Psoas muscle (tissue), 8 donors: ENCODE measurements around the gene HNRNPF. TPM values are rescaled to one million over a fixed set of nuclear protein-coding genes. Genes with fewer than 3 reads are reported as not detected.
A peak's percentile ranks its signal among the peaks of the same experiment; 100 is the strongest.

Source experiments
- ATAC-seq, 4 donors: fragments of 200-7000 bp; cut with Tn5 transposase; one replicate each; pipeline ENCODE4 v1.9.1; 2020; ENCODE audit warnings: moderate library complexity in 3 of 4, mild to moderate bottlenecking in 2 of 4
- DNase-seq, 2 donors: peaks; one replicate each; pipeline ENCODE4 v3.0.0-alpha.2; 2020
- H3K27ac ChIP-seq: fragments of 200-600 bp; one replicate; pipeline ENCODE4 v1.8.0; 2022
- H3K27me3 ChIP-seq, 3 donors: fragments of 200-600 bp in 1 of 3; one replicate each; pipeline versions ENCODE4 v1.6.1 to v1.8.0; 2013 to 2022; ENCODE audit warnings: low read length in 2 of 3, mild to moderate bottlenecking in 2 of 3, moderate library complexity in 1 of 3; ENCODE audit not compliant: insufficient read depth in 3 of 3
- H3K36me3 ChIP-seq, 2 donors: fragments of 200-600 bp in 1 of 2; one replicate each; pipeline versions ENCODE4 v1.6.1 to v1.8.0; 2013 to 2022; ENCODE audit warnings: low read depth in 1 of 2, mild to moderate bottlenecking in 1 of 2, moderate library complexity in 1 of 2; ENCODE audit not compliant: insufficient read depth in 1 of 2
- H3K4me1 ChIP-seq: fragments of 200-600 bp; one replicate; pipeline ENCODE4 v1.8.0; 2022
- H3K4me3 ChIP-seq: fragments of 200-600 bp; one replicate; pipeline ENCODE4 v1.8.0; 2022; ENCODE audit warnings: mild to moderate bottlenecking
- H3K9me3 ChIP-seq: fragments of 200-600 bp; one replicate; pipeline ENCODE4 v1.8.0; 2022
- CTCF ChIP-seq: fragments of 200-600 bp; IDR thresholded peaks from one replicate; pipeline ENCODE4 v1.8.0; 2022; ENCODE audit warnings: antibody characterized with exemption
- WGBS, 3 donors: extraction: QIAGEN DNeasy Blood & Tissue Kit; methylation state at CpG; one replicate each; pipeline versions ENCODE4 v1.1.6 to v1.1.7; 2013; 5-methylcytosine and 5-hydroxymethylcytosine counted together
- intact Hi-C, 2 donors: fragments of 100-400 bp; cut with DNase I; formaldehyde crosslinking; loops; one replicate each; pipeline versions ENCODE4 v1.11.0 to v1.14.2; 2022
- polyA plus RNA-seq, 3 donors: library from polyadenylated mRNA; stranded (reverse); fragments of 200-250 nt; gene quantifications; one replicate each; pipeline ENCODE4 v1.2.3, GENCODE V29; 2013
- total RNA-seq, 4 donors: library from RNA; stranded (reverse); fragmentation: NEBNext Ultra II Directional in 2 of 4; extraction: Animal tissue kit (Norgen Biotek cat#: 25700) in 2 of 4; gene quantifications; one replicate each; pipeline versions ENCODE4 v1.2.1 to v1.2.4, GENCODE V29; 2021 to 2023
- donor health status: healthy with polysubstance abuse.
- donor health status: DM: no; HTN: no; CAD: no; lungs with moderate emphysema.
- donor health status: Bipolar disorder and iron deficiency.
- donor health status: healthy.
- donor health status: DM: yes; HTN: yes; CAD: no.
- donor health status: DM: no; HTN: no; CAD: no.
- donor health status: DM: no; HTN: no; CAD: no.
- donor health status: DM: yes; HTN: yes; CAD: no.

Gene HNRNPF
- total and polyA plus RNA-seq, 7 donors, result 62.1 to 154 (median 89.7) TPM

- Histone ChIP-seq H3K27me3 (no peaks in the 10 kb centered on the region), H3K36me3 (peaks cover 25 to 97% of the 10 kb centered on the region in 2 donors), H3K27ac (no peak overlapping the region), H3K9me3 (no peaks in the 10 kb centered on the region), H3K4me3 (no peak overlapping the region), H3K4me1 (peaks cover 9% of the 10 kb centered on the region)
- TF ChIP-seq CTCF, result peak; percentile 41
- ATAC-seq (peak; percentile 59 to 90 (median 76)), DNase-seq (no peak)
- intact Hi-C loops, result no loop called here
- 60 to 61% (median 60%) methylated on average over 7 of the region's 7 CpGs for WGBS, 3 donors
These were observed 18.2 kb downstream of the HNRNPF start for GRCh38 chr10:43390759-43391158.

GRCh38 chr10:43390333-43390732 is 18.7 kb downstream of the HNRNPF start:
- no peaks in the 10 kb centered on the region for H3K27me3 ChIP-seq
- H3K4me3 ChIP-seq, result no peak overlapping the region
- peaks cover 27 to 100% of the 10 kb centered on the region in 2 donors for H3K36me3 ChIP-seq
- no peak for TF ChIP-seq CTCF
- 67 to 86% (median 74%) methylated on average over 5 of the region's 5 CpGs for WGBS, 3 donors
- intact Hi-C loops, result no loop called here
- no peaks in the 10 kb centered on the region for H3K9me3 ChIP-seq
- ATAC-seq (no peak), DNase-seq (no peak)
- H3K27ac ChIP-seq, result no peak overlapping the region
- H3K4me1 ChIP-seq, result peaks cover 5% of the 10 kb centered on the region

- Histone ChIP-seq H3K9me3 (no peaks in the 10 kb centered on the region), H3K36me3 (peaks cover 27 to 100% of the 10 kb centered on the region in 2 donors), H3K27me3 (no peaks in the 10 kb centered on the region), H3K4me3 (no peak overlapping the region), H3K4me1 (peaks cover under 1% of the 10 kb centered on the region), H3K27ac (no peak overlapping the region)
- no peak for TF ChIP-seq CTCF
- no peak for ATAC-seq
- DNase-seq, result no peak
- intact Hi-C loops, result loop anchor here in 1 of 2 donors (2.0 kb wide), 1 partner anchor 69 kb away; no protein-coding TSS in a partner anchor
- 60 to 62% (median 62%) methylated on average over 3 of the region's 3 CpGs for WGBS, 3 donors
These were observed 19.1 kb downstream of the HNRNPF start for GRCh38 chr10:43389867-43390266.

- DNase-seq (no peak), ATAC-seq (no peak)
- no peaks in the 10 kb centered on the region for H3K4me1 ChIP-seq
- WGBS, 3 donors, result 69 to 75% (median 74%) methylated on average over 5 of the region's 5 CpGs
- no peak for TF ChIP-seq CTCF
- no peaks in the 10 kb centered on the region for H3K27me3 ChIP-seq
- H3K36me3 ChIP-seq, result peaks cover 19 to 80% of the 10 kb centered on the region in 2 donors
- intact Hi-C loops, result loop anchor here in 1 of 2 donors (2.0 kb wide), 1 partner anchor 71 kb away; no protein-coding TSS in a partner anchor
- no peaks in the 10 kb centered on the region for H3K9me3 ChIP-seq
- no peak overlapping the region for H3K27ac ChIP-seq
- H3K4me3 ChIP-seq, result no peak overlapping the region
These were observed 21.3 kb downstream of the HNRNPF start for GRCh38 chr10:43387678-43388032.
